OCI-LY7 (cell line): ENCODE data around the gene ZCCHC4. TPM values are rescaled to one million over a fixed set of nuclear protein-coding genes. Genes with fewer than 3 reads are reported as not detected.

Experiments used
- BruUV-seq: library from RNA; stranded (reverse); fragments of 400-500 nt; replicated peaks from 2 replicates; lab custom pipeline; 2021; lab: Mats Ljungman, UMichigan
- CTCF ChIA-PET: fragments of 300-600 bp; sonication (Branson Sonifier 250); formaldehyde crosslinking; loops from one replicate; lab custom pipeline; 2022; ENCODE audit warnings: antibody characterized with exemption; ENCODE audit not compliant: unreplicated experiment; lab: Charles Lee
- POLR2A ChIA-PET: fragments of 300-600 bp; sonication (Branson Sonifier 250); formaldehyde crosslinking; loops from one replicate; lab custom pipeline; 2022; ENCODE audit warnings: antibody characterized with exemption; lab: Charles Lee
- DNase-seq: peaks from one replicate; pipeline ENCODE4 v3.0.0-alpha.2; 2015; ENCODE audit warnings: low spot score
- H2AFZ ChIP-seq: fragments of 200-600 bp; sonication (generic), shearing (Covaris generic); 2 replicates; pipeline ENCODE4 v1.6.1; 2014; ENCODE audit warnings: mild to moderate bottlenecking, antibody characterized with exemption, low read length, moderate library complexity
- H3K27ac ChIP-seq: fragments of 200-600 bp; sonication (generic); 2 replicates; pipeline ENCODE4 v1.5.1; 2014; ENCODE audit warnings: mixed run types, low read depth, mild to moderate bottlenecking, moderate library complexity, low read length, inconsistent platforms; ENCODE audit not compliant: poor library complexity, severe bottlenecking
- H3K36me3 ChIP-seq: fragments of 200-600 bp; sonication (generic); 2 replicates; pipeline ENCODE4 v1.6.1; 2014; ENCODE audit warnings: mild to moderate bottlenecking, antibody characterized with exemption, low read length, moderate library complexity, mixed read lengths; ENCODE audit not compliant: insufficient read depth
- H3K4me1 ChIP-seq: fragments of 200-600 bp; sonication (generic); 2 replicates; pipeline ENCODE4 v1.5.1; 2014; ENCODE audit warnings: mild to moderate bottlenecking, low read length; ENCODE audit not compliant: insufficient read depth, poor library complexity, severe bottlenecking
- H3K4me2 ChIP-seq: fragments of 200-600 bp; sonication (generic); 2 replicates; pipeline ENCODE4 v1.6.1; 2014; ENCODE audit warnings: mild to moderate bottlenecking, low read length
- H3K4me3 ChIP-seq: fragments of 200-600 bp; sonication (generic); 2 replicates; pipeline ENCODE4 v1.5.1; 2014; ENCODE audit warnings: mild to moderate bottlenecking, low read depth, low read length; ENCODE audit not compliant: poor library complexity, severe bottlenecking
- H3K79me2 ChIP-seq: fragments of 200-600 bp; sonication (generic); 2 replicates; pipeline ENCODE4 v1.6.1; 2016; ENCODE audit warnings: low read depth, mild to moderate bottlenecking, low read length, moderate library complexity, mixed read lengths; ENCODE audit not compliant: insufficient read depth
- H3K9me2 ChIP-seq: fragments of 200-600 bp; sonication (generic); 2 replicates; pipeline ENCODE4 v1.6.1; 2016; ENCODE audit warnings: mild to moderate bottlenecking, low read length, mixed read lengths; ENCODE audit not compliant: insufficient read depth
- H3K9me3 ChIP-seq: fragments of 200-600 bp; sonication (generic); 2 replicates; pipeline ENCODE4 v1.6.1; 2014; ENCODE audit warnings: mild to moderate bottlenecking, mixed run types, low read length, mixed read lengths
- H4K20me1 ChIP-seq: fragments of 200-600 bp; sonication (generic); 2 replicates; pipeline ENCODE4 v1.6.1; 2014; ENCODE audit warnings: mild to moderate bottlenecking, antibody characterized with exemption, low read length, moderate library complexity, mixed read lengths; ENCODE audit not compliant: insufficient read depth
- CTCF ChIP-seq: fragments of 200-600 bp; sonication (generic); conservative IDR thresholded peaks from 2 replicates; pipeline ENCODE4 v1.5.1; 2014; ENCODE audit warnings: mild to moderate bottlenecking, antibody characterized with exemption, low read length, moderate library complexity, mixed read lengths
- EZH2phosphoT487 ChIP-seq: fragments of 200-600 bp; sonication (generic); IDR thresholded peaks from 2 replicates; pipeline ENCODE4 v1.6.1; 2018; ENCODE audit warnings: low read depth, borderline replicate concordance, mild to moderate bottlenecking, mixed run types, antibody characterized with exemption, low read length, moderate library complexity, mixed read lengths
- intact Hi-C: fragments of 100-400 bp; cut with micrococcal nuclease; formaldehyde crosslinking; loops from one replicate; pipeline ENCODE4 v1.10.0; 2022; ENCODE audit not compliant: unreplicated experiment
- total RNA-seq, 2 experiments: library from RNA; depleted of rRNA in 1 of 2; stranded (reverse); fragments of >200 nt in 1 of 2; shearing (Covaris generic) in 1 of 2; gene quantifications; 2 replicates each; pipeline ENCODE4 v1.2.3, GENCODE V29; 2014 to 2022

Gene ZCCHC4
- total RNA-seq, 2 experiments from 2014 or later, result 14.9 to 15.2 TPM

DNA sequence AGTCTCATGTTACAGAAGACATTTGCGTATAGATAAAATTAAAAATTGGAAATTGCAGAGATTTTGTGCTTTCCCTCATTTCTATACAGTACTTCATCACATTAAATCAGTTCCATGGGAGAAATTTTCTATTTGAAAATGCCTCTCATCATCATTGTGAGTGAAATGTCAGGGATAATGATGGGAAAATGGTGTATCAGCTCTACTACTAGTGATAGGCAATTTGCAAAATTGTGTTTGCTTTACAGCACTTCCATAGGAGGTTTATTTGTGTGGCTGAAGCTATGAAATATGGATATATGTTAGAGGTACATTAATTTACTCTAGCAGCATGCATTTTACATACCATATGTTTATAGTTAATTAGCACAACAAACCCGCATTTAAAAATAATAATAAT is 43.5 kb downstream of the ZCCHC4 start:
- H3K9me2 ChIP-seq, result no peaks in the 10 kb centered on the region
- peaks cover 71% of the 10 kb centered on the region for H3K36me3 ChIP-seq
- no peak overlapping the region for H2AFZ ChIP-seq
- no peak overlapping the region for H3K27ac ChIP-seq
- peaks cover 27% of the 10 kb centered on the region for H3K9me3 ChIP-seq
- H3K4me1 ChIP-seq, result no peaks in the 10 kb centered on the region
- no peak overlapping the region for H3K4me3 ChIP-seq
- DNase-seq, result no peak
- POLR2A ChIA-PET, result interaction anchor here (0.6 kb wide), 1 partner anchor 123 kb away, joined by 3 read pairs; no protein-coding TSS in a partner anchor
- H3K4me2 ChIP-seq, result no peak overlapping the region
- CTCF ChIA-PET, result no interaction called here
- H3K79me2 ChIP-seq, result no peaks in the 10 kb centered on the region
- BruUV-seq, result no TSS peak
- TF ChIP-seq EZH2phosphoT487, result no peak
- intact Hi-C loops, result no loop called here
- no peaks in the 10 kb centered on the region for H4K20me1 ChIP-seq

DNA sequence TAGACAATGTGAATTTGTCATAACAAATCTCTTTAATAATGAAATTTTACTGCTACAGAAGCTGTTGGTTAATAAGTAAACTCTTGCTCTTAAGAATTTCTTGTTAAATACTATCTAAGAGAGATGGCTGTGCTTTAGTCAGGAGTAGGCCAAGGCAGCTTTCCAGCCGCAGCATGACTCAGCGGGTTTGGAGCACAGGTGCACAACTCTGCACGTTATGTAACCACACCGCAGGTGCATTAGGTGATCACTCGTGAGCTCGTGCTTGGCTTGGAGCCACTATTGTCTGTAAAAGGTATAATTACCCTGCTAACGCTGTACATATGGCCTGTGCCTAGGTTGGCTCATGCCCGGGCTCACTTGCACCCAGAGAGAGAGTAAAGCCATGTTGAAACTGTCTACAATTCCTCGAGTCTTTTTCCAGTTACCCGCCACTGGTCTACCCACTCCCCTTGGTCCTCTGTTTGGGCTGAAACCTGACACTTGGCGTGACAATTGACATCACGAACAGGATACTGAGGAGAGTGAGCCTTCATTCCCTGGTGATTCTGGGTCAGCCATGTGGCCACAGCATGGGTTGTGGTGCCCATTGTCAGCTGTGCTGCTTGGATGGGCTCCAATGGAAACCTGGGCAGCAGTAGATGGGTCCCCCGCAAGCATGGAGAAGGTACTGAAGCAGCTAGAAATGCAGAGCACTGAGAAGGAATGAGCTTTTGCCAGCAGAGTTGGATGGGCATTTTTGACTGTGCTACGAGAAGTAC is 46.1 kb downstream of the ZCCHC4 start:
- intact Hi-C loops, result no loop called here
- POLR2A ChIA-PET, result interaction anchor here (0.5 to 1.1 kb wide), 4 partner anchors 10 to 95 kb away, joined by 3 to 4 read pairs (median 4); no protein-coding TSS in a partner anchor
- no TSS peak for BruUV-seq

DNA sequence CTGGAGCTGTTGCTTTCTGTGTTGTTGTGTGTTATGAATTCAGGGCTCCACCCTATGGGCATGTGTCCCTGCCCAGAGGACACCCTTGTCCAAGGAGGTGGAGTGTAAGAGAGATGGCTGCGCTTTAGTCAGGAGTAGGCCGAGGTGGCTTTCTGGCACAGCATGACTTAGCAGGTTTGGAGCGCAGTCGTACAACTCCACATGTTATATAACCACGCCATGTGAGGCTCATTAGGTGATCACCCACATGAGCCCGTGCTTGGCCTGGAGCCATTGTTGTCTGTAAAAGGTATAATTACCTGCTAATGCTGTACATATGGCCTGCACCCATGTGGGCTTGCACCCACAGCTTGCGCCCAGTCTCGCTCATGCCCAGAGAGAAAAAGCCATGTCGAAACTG is 48.7 kb downstream of the ZCCHC4 start:
- Histone ChIP-seq H2AFZ (no peak overlapping the region), H3K4me3 (no peak overlapping the region), H3K36me3 (peaks cover 83% of the 10 kb centered on the region), H3K27ac (no peak overlapping the region), H3K9me2 (no peaks in the 10 kb centered on the region), H3K4me2 (no peak overlapping the region), H3K79me2 (no peaks in the 10 kb centered on the region), H3K4me1 (no peaks in the 10 kb centered on the region), H3K9me3 (peaks cover 36% of the 10 kb centered on the region), H4K20me1 (no peaks in the 10 kb centered on the region)
- no TSS peak for BruUV-seq
- ChIA-PET CTCF (no interaction called here), POLR2A (no interaction called here)
- intact Hi-C loops, result no loop called here
- peak; percentile 56 for DNase-seq
- TF ChIP-seq EZH2phosphoT487 (no peak), CTCF (no peak)

More for the DNA sequence above, 46.1 kb downstream of the ZCCHC4 start:
- no peaks in the 10 kb centered on the region for H3K4me1 ChIP-seq
- H3K27ac ChIP-seq, result no peak overlapping the region
- no peak overlapping the region for H3K4me3 ChIP-seq
- peaks cover 81% of the 10 kb centered on the region for H3K36me3 ChIP-seq
- peak; percentile 58 for DNase-seq
- CTCF ChIA-PET, result interaction anchor here (1.5 kb wide), 1 partner anchor 46 kb away, joined by 4 read pairs; the partner anchor contains the start of gene ZCCHC4
- H2AFZ ChIP-seq, result no peak overlapping the region
- no peak overlapping the region for H3K4me2 ChIP-seq
- peaks cover 36% of the 10 kb centered on the region for H3K9me3 ChIP-seq
- no peaks in the 10 kb centered on the region for H4K20me1 ChIP-seq
- no peaks in the 10 kb centered on the region for H3K79me2 ChIP-seq
- no peaks in the 10 kb centered on the region for H3K9me2 ChIP-seq
- TF ChIP-seq CTCF (no peak), EZH2phosphoT487 (no peak)
